ENCODE results near the gene GNAQ.

- no peak for TF ChIP-seq POLR2A (IDR thresholded peaks at IDR 0.05)
- TF ChIP-seq CTCF (IDR thresholded peaks at IDR 0.05), result no peak
- no peak for TF ChIP-seq EP300 (IDR thresholded peaks at IDR 0.05)
These were observed 41.1 kb upstream of the GNAQ start for GRCh38 chr9:78072586-78073199.
